ENCODE data around the gene RNF32.
"Not testable (repeated sequence)": the region's sequence is repeated elsewhere in the genome, so short reads cannot be mapped to it uniquely, and the experiment has no call there.

The RNF32 gene

GRCh38 chr7:156620291-156620675, 20.3 kb upstream of the RNF32 start:
- no peak for FAIRE-seq
- TF ChIP-seq TAF1 (IDR thresholded peaks at IDR 0.05; ENCODE audit: low read depth, low read length) = no peak
- no peak for TF ChIP-seq SPI1 (IDR thresholded peaks at IDR 0.05; ENCODE audit: low read depth, low read length)
- TF ChIP-seq PAX5 (IDR thresholded peaks at IDR 0.05; ENCODE audit: insufficient read depth, low read length, severe bottlenecking) = no peak
- no peak for TF ChIP-seq POLR2A (IDR thresholded peaks at IDR 0.05; ENCODE audit: low read depth, low read length)
- no peak for TF ChIP-seq POLR2AphosphoS5 (IDR thresholded peaks at IDR 0.05; ENCODE audit: low read depth, low read length)
- no peak for TF ChIP-seq POU2F2 (IDR thresholded peaks at IDR 0.05; ENCODE audit: low read depth, low read length)
- no peak for DNase-seq (ENCODE audit: insufficient read length, low spot score)

GRCh38 chr7:156621652-156622051, 18.9 kb upstream of the RNF32 start:
- FAIRE-seq = no peak
- DNase-seq (ENCODE audit: insufficient read length, low spot score) = no peak
- TF ChIP-seq PAX5 (IDR thresholded peaks at IDR 0.05; ENCODE audit: insufficient read depth, low read length, severe bottlenecking) = no peak
- no peak for TF ChIP-seq TAF1 (IDR thresholded peaks at IDR 0.05; ENCODE audit: low read depth, low read length)
- no peak for TF ChIP-seq POU2F2 (IDR thresholded peaks at IDR 0.05; ENCODE audit: low read depth, low read length)
- TF ChIP-seq POLR2A (IDR thresholded peaks at IDR 0.05; ENCODE audit: low read depth, low read length) = no peak
- TF ChIP-seq SPI1 (IDR thresholded peaks at IDR 0.05; ENCODE audit: low read depth, low read length) = no peak
- TF ChIP-seq POLR2AphosphoS5 (IDR thresholded peaks at IDR 0.05; ENCODE audit: low read depth, low read length) = no peak

GRCh38 chr7:156625580-156625979, 15.0 kb upstream of the RNF32 start:
- no peak for FAIRE-seq
- DNase-seq (ENCODE audit: insufficient read length, low spot score) = no peak
- TF ChIP-seq PAX5 (IDR thresholded peaks at IDR 0.05; ENCODE audit: insufficient read depth, low read length, severe bottlenecking) (no peak), POLR2AphosphoS5 (IDR thresholded peaks at IDR 0.05; ENCODE audit: low read depth, low read length) (no peak)

- FAIRE-seq (no peak), DNase-seq (ENCODE audit: insufficient read length, low spot score) (no peak)
- TF ChIP-seq POLR2AphosphoS5 (IDR thresholded peaks at IDR 0.05; ENCODE audit: low read depth, low read length) (no peak), PAX5 (IDR thresholded peaks at IDR 0.05; ENCODE audit: insufficient read depth, low read length, severe bottlenecking) (no peak), SPI1 (IDR thresholded peaks at IDR 0.05; ENCODE audit: low read depth, low read length) (no peak)
Observed at GRCh38 chr7:156626220-156626895, 14.2 kb upstream of the RNF32 start.

GRCh38 chr7:156628562-156628961, 12.0 kb upstream of the RNF32 start:
- no peak for DNase-seq (ENCODE audit: insufficient read length, low spot score)
- TF ChIP-seq SPI1 (IDR thresholded peaks at IDR 0.05; ENCODE audit: low read depth, low read length) (no peak), POLR2AphosphoS5 (IDR thresholded peaks at IDR 0.05; ENCODE audit: low read depth, low read length) (no peak), POU2F2 (IDR thresholded peaks at IDR 0.05; ENCODE audit: low read depth, low read length) (no peak), TAF1 (IDR thresholded peaks at IDR 0.05; ENCODE audit: low read depth, low read length) (no peak), POLR2A (IDR thresholded peaks at IDR 0.05; ENCODE audit: low read depth, low read length) (no peak), PAX5 (IDR thresholded peaks at IDR 0.05; ENCODE audit: insufficient read depth, low read length, severe bottlenecking) (no peak)
- no peak for FAIRE-seq

GRCh38 chr7:156629873-156630272, 10.7 kb upstream of the RNF32 start:
- FAIRE-seq = no peak
- DNase-seq (ENCODE audit: insufficient read length, low spot score) = no peak
- no peak for TF ChIP-seq POLR2A (IDR thresholded peaks at IDR 0.05; ENCODE audit: low read depth, low read length)
- no peak for TF ChIP-seq SPI1 (IDR thresholded peaks at IDR 0.05; ENCODE audit: low read depth, low read length)
- no peak for TF ChIP-seq PAX5 (IDR thresholded peaks at IDR 0.05; ENCODE audit: insufficient read depth, low read length, severe bottlenecking)
- no peak for TF ChIP-seq POU2F2 (IDR thresholded peaks at IDR 0.05; ENCODE audit: low read depth, low read length)
- TF ChIP-seq TAF1 (IDR thresholded peaks at IDR 0.05; ENCODE audit: low read depth, low read length) = no peak
- TF ChIP-seq POLR2AphosphoS5 (IDR thresholded peaks at IDR 0.05; ENCODE audit: low read depth, low read length) = no peak

GRCh38 chr7:156634117-156634516, 6.5 kb upstream of the RNF32 start:
- FAIRE-seq (no peak), DNase-seq (ENCODE audit: insufficient read length, low spot score) (no peak)
- TF ChIP-seq TAF1 (IDR thresholded peaks at IDR 0.05; ENCODE audit: low read depth, low read length) (no peak), PAX5 (IDR thresholded peaks at IDR 0.05; ENCODE audit: insufficient read depth, low read length, severe bottlenecking) (no peak), SPI1 (IDR thresholded peaks at IDR 0.05; ENCODE audit: low read depth, low read length) (no peak), POU2F2 (IDR thresholded peaks at IDR 0.05; ENCODE audit: low read depth, low read length) (no peak)

GRCh38 chr7:156635529-156636385, 4.8 kb upstream of the RNF32 start:
- no peak for TF ChIP-seq POLR2AphosphoS5 (IDR thresholded peaks at IDR 0.05; ENCODE audit: low read depth, low read length)
- TF ChIP-seq TAF1 (IDR thresholded peaks at IDR 0.05; ENCODE audit: low read depth, low read length) = no peak
- no peak for TF ChIP-seq POU2F2 (IDR thresholded peaks at IDR 0.05; ENCODE audit: low read depth, low read length)
- no peak for TF ChIP-seq SPI1 (IDR thresholded peaks at IDR 0.05; ENCODE audit: low read depth, low read length)
- no peak for TF ChIP-seq PAX5 (IDR thresholded peaks at IDR 0.05; ENCODE audit: insufficient read depth, low read length, severe bottlenecking)
- TF ChIP-seq POLR2A (IDR thresholded peaks at IDR 0.05; ENCODE audit: low read depth, low read length) = no peak
- FAIRE-seq (no peak), DNase-seq (ENCODE audit: insufficient read length, low spot score) (no peak)

GRCh38 chr7:156637093-156637492, 3.5 kb upstream of the RNF32 start:
- not testable (repeated sequence) for DNase-seq (ENCODE audit: insufficient read length, low spot score); FAIRE-seq

GRCh38 chr7:156638443-156639077, 2.0 kb upstream of the RNF32 start:
- FAIRE-seq = no peak
- TF ChIP-seq POLR2AphosphoS5 (IDR thresholded peaks at IDR 0.05; ENCODE audit: low read depth, low read length) (no peak), PAX5 (IDR thresholded peaks at IDR 0.05; ENCODE audit: insufficient read depth, low read length, severe bottlenecking) (no peak), POU2F2 (IDR thresholded peaks at IDR 0.05; ENCODE audit: low read depth, low read length) (no peak), TAF1 (IDR thresholded peaks at IDR 0.05; ENCODE audit: low read depth, low read length) (no peak), POLR2A (IDR thresholded peaks at IDR 0.05; ENCODE audit: low read depth, low read length) (no peak), SPI1 (IDR thresholded peaks at IDR 0.05; ENCODE audit: low read depth, low read length) (no peak)
- no peak for DNase-seq (ENCODE audit: insufficient read length, low spot score)

All from GM12891 (cell line).